Natural killer cell (primary cell): Measurements from ENCODE around the gene ADD1. TPM values are rescaled to one million over a fixed set of nuclear protein-coding genes. Genes with fewer than 3 reads are reported as not detected.

Source experiments
- ATAC-seq, 3 donors: fragments of 150-1000 bp in 2 of 3; fragments of 200-7000 bp in 1 of 3; cut with Tn5 transposase; 1 replicate in 1 of 3; 2 replicates in 2 of 3; pipeline ENCODE4 v1.10.0; 2021; ENCODE audit warnings: mild to moderate bottlenecking in 2 of 3, moderate library complexity in 2 of 3
- DNase-seq, 2 donors: peaks; one replicate each; pipeline versions ENCODE4 v3.0.0 to v3.0.0-alpha.2; 2013 to 2021; ENCODE audit warnings: mixed read lengths in 1 of 2
- H3K27ac ChIP-seq: one replicate; pipeline ENCODE4 v1.5.1; 2013; ENCODE audit warnings: mild to moderate bottlenecking, low read length
- H3K27me3 ChIP-seq: one replicate; pipeline ENCODE4 v1.6.1; 2013; ENCODE audit warnings: low read length; ENCODE audit not compliant: control insufficient read depth, insufficient read depth
- H3K36me3 ChIP-seq: one replicate; pipeline ENCODE4 v1.6.1; 2013; ENCODE audit warnings: low read length; ENCODE audit not compliant: control insufficient read depth, insufficient read depth
- H3K4me1 ChIP-seq: one replicate; pipeline ENCODE4 v1.6.1; 2013; ENCODE audit warnings: low read length; ENCODE audit not compliant: control insufficient read depth, insufficient read depth
- H3K4me3 ChIP-seq: one replicate; pipeline ENCODE4 v1.5.1; 2013; ENCODE audit warnings: low read length
- H3K9me3 ChIP-seq: one replicate; pipeline ENCODE4 v1.6.1; 2013; ENCODE audit warnings: low read length; ENCODE audit not compliant: control insufficient read depth, insufficient read depth
- H3K27ac Mint-ChIP-seq, 2 donors: one replicate each; pipeline ENCODE4 v1.8.0; 2022; ENCODE audit warnings: mild to moderate bottlenecking in 2 of 2, mixed read lengths in 2 of 2, moderate library complexity in 1 of 2
- H3K27me3 Mint-ChIP-seq, 2 donors: one replicate each; pipeline ENCODE4 v1.8.0; 2022; ENCODE audit warnings: low read depth in 2 of 2, mixed read lengths in 2 of 2
- H3K36me3 Mint-ChIP-seq: one replicate; pipeline ENCODE4 v1.8.0; 2022; ENCODE audit warnings: mixed read lengths
- H3K4me1 Mint-ChIP-seq, 2 donors: one replicate each; pipeline ENCODE4 v1.8.0; 2022; ENCODE audit warnings: mixed read lengths in 2 of 2
- H3K4me3 Mint-ChIP-seq: one replicate; pipeline ENCODE4 v1.8.0; 2022; ENCODE audit warnings: mild to moderate bottlenecking, moderate library complexity, mixed read lengths
- H3K9me3 Mint-ChIP-seq, 2 donors: one replicate each; pipeline ENCODE4 v1.8.0; 2022; ENCODE audit warnings: mixed read lengths in 2 of 2
- CTCF ChIP-seq: fragments of 200-600 bp; IDR thresholded peaks from one replicate; pipeline ENCODE4 v1.8.0; 2022; ENCODE audit warnings: antibody characterized with exemption
- WGBS: methylation state at CpG from one replicate; pipeline ENCODE4 v1.1.7; 2013; ENCODE audit warnings: missing lambda C conversion rate; ENCODE audit not compliant: insufficient coverage; 5-methylcytosine and 5-hydroxymethylcytosine counted together
- intact Hi-C: fragments of 100-400 bp; cut with micrococcal nuclease; formaldehyde crosslinking; loops from one replicate; pipeline ENCODE4 v1.14.2; 2022
- total RNA-seq, 4 donors: library from RNA; stranded (reverse); fragments of 120-200 nt in 1 of 4; gene quantifications; one replicate each; pipeline versions ENCODE4 v1.2.3 to v1.2.4, GENCODE V29; 2013 to 2022

ADD1 gene
- total RNA-seq, 3 donors from 2014 or later (not counting 1 experiment from before 2014, with no cell fraction given): 383 to 465 (median 452) TPM

GRCh38 chr4:2809610-2810180 is 33.9 kb upstream of the ADD1 start:
- Histone ChIP-seq H3K4me3 (no peak overlapping the region), H3K9me3 (no peaks in the 10 kb centered on the region), H3K36me3 (peaks cover 5% of the 10 kb centered on the region), H3K27me3 (no peaks in the 10 kb centered on the region), H3K27ac (no peak overlapping the region), H3K4me1 (peaks cover 87% of the 10 kb centered on the region)
- DNase-seq (no peak), ATAC-seq (no peak)
- no peak for TF ChIP-seq CTCF
- Mint-ChIP-seq H3K4me1 (peaks cover 48 to 75% of the 10 kb centered on the region in 2 donors), H3K9me3 (no peaks in the 10 kb centered on the region), H3K27me3 (no peaks in the 10 kb centered on the region), H3K27ac (peak overlapping the region in 1 of 2 donors; percentile 99), H3K36me3 (no peaks in the 10 kb centered on the region), H3K4me3 (no peak overlapping the region)
- 87% methylated on average over 10 of the region's 10 CpGs for WGBS
- intact Hi-C loops: loop anchor here (5.0 to 10.0 kb wide), 3 partner anchors 47 to 125 kb away; no protein-coding TSS in a partner anchor

DNA sequence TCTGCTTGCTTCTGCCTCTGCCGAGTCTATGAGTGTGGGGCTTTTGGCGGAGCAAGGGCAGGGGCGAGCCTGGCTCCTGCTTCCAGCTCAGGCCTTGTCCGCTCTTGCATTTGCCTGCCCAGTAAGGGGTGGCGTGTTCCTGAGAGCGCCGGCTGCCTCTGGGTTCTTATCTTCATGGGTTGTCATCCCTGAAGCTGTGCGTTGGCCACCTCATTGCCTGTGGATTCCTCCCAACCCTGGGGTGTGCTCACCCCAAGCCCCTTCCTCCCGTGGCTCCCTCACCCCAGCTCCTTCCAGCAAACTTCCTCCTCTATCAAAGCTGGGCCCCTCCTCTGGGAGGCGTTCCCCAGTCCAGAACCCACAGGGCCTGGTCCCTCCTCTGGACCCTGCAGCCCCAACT is 33.3 kb upstream of the ADD1 start:
- Histone ChIP-seq H3K27ac (peak overlapping the region; percentile 21), H3K36me3 (peaks cover 11% of the 10 kb centered on the region), H3K4me1 (peaks cover 87% of the 10 kb centered on the region), H3K27me3 (no peaks in the 10 kb centered on the region), H3K4me3 (no peak overlapping the region), H3K9me3 (no peaks in the 10 kb centered on the region)
- DNase-seq (no peak), ATAC-seq (no peak)
- 80% methylated on average over 10 of the region's 10 CpGs for WGBS
- H3K4me3 Mint-ChIP-seq: no peak overlapping the region
- no peak for TF ChIP-seq CTCF
- H3K27me3 Mint-ChIP-seq: no peaks in the 10 kb centered on the region
- no peaks in the 10 kb centered on the region for H3K9me3 Mint-ChIP-seq
- H3K4me1 Mint-ChIP-seq: peaks cover 48 to 76% of the 10 kb centered on the region in 2 donors
- H3K27ac Mint-ChIP-seq: peak overlapping the region; percentile 31 to 99
- intact Hi-C loops: loop anchor here (5.0 to 10.0 kb wide), 3 partner anchors 48 to 124 kb away; no protein-coding TSS in a partner anchor
- H3K36me3 Mint-ChIP-seq: no peaks in the 10 kb centered on the region

- no peak for TF ChIP-seq CTCF
- DNase-seq (peak; percentile 58 to 77), ATAC-seq (peak; percentile 57 to 78 (median 62))
- Histone ChIP-seq H3K9me3 (no peaks in the 10 kb centered on the region), H3K4me1 (peaks cover 84% of the 10 kb centered on the region), H3K4me3 (peak overlapping the region; percentile 88), H3K27ac (peak overlapping the region; percentile 84), H3K27me3 (no peaks in the 10 kb centered on the region), H3K36me3 (peaks cover 17% of the 10 kb centered on the region)
- Mint-ChIP-seq H3K27me3 (no peaks in the 10 kb centered on the region), H3K9me3 (no peaks in the 10 kb centered on the region), H3K4me3 (peak overlapping the region; percentile 81), H3K36me3 (no peaks in the 10 kb centered on the region), H3K4me1 (peaks cover 49 to 74% of the 10 kb centered on the region in 2 donors), H3K27ac (peak overlapping the region; percentile 98 to 99)
- WGBS: under 1% methylated on average over 21 of the region's 21 CpGs
- intact Hi-C loops: loop anchor here (1.0 to 10.0 kb wide), 4 partner anchors 23 to 123 kb away; no protein-coding TSS in a partner anchor
These were observed 31.6 kb upstream of the ADD1 start for GRCh38 chr4:2811830-2812611.
